SH-SY5Y (cell line): ENCODE data around the gene DNAAF8.

Experiments used
- GATA2 ChIP-seq: IDR thresholded peaks from 2 replicates; pipeline ENCODE4 v1.6.1; 2011; ENCODE audit warnings: mild to moderate bottlenecking, low read depth, low read length
- GATA3 ChIP-seq: IDR thresholded peaks from 2 replicates; pipeline ENCODE4 v1.6.1; 2011; ENCODE audit warnings: low read depth, mild to moderate bottlenecking, low read length, moderate library complexity

DNA sequence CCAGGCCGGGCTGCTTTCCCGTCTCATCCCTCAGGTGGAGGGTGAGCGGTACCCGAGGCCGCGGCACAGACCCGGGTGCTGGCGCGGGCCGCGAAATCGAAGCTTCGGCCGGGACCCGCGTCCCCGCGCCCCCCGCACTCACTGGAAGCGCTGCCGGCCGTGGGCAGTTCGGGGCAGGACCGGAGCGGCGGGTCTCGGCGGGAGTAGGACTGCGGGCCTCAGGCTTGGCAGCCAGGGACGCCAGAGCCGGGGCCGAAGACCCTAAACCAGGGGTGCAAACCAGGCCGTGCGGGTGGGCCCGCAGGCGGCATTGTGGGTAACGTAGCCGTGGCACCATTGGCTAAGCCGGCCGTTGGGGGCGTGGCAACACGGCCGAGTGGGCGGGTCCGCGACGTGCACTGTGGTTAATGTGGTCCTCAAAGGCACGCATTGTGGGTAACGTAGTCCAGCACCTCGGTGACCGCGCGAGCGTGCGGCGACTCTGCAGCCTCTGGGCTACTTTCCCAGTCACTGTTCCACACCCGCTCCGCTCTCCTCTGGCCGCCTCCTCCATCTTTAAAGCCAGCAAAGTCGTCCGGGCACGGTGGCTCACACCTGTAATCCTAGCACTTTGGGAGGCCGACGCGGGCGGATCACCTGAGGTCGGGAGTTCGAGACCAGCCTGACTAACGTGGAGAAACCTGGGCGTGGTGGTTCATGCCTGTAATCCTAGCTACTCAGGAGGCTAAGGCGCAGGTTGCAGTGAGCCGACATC lies 32.7 kb downstream of the DNAAF8 start, which contains the start of gene ZNF500:
- TF ChIP-seq GATA3 (no peak), GATA2 (no peak)
